ENCODE results near the gene KIF5C. TPM values are rescaled to one million over a fixed set of nuclear protein-coding genes. Genes with fewer than 3 reads are reported as not detected.

The KIF5C gene
- total RNA-seq, 1 donor from 2014 or later, result 0.47 TPM

- Histone ChIP-seq H3K4me1 (no peaks in the 10 kb centered on the region), H3K36me3 (peaks cover 6% of the 10 kb centered on the region)
- intact Hi-C loops (cut with micrococcal nuclease), result no loop called here
Observed at GRCh38 chr2:148922062-148922461, 47.0 kb downstream of the KIF5C start.

DNA sequence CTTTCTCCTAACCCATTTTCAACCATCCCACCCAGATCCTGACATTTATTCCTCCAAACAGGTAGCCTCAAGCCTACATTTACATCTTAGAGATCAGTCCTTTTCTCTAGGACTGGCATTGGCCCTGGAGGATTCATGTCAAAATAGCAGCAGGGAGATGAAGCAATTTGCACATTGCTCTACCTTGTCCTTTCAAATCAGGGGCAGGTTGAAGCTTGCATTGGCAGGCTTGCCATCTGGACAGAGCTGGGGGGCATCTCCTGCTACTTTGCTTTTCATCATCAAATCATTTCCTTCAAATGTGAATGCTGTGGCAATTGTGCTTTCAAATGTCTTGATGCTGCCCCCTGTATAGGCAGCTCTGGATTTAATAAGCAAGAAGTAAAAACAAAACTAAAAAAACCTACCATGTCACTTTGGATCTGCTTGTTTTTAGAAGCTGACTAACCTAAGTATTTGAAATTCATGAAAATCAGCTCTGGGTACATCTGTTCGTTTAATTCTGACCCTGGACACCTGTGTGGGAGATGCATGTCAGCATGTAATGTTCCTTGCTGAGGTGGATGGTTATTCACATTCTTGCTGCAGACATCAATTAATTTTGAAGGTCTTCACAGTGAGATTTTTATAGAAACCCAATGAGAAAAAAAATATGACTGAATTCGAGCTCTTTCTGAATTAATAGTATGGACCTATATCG lies 47.9 kb downstream of the KIF5C start:
- Histone ChIP-seq H3K9me3 (replicated peaks) (peaks cover 18% of the 10 kb centered on the region), H3K4me1 (no peaks in the 10 kb centered on the region), H3K27me3 (ENCODE audit: low read depth) (peaks cover 6% of the 10 kb centered on the region), H3K4me3 (no peak overlapping the region), H3K27ac (replicated peaks) (no peak overlapping the region), H3K36me3 (peaks cover 6% of the 10 kb centered on the region)
- intact Hi-C loops (cut with micrococcal nuclease), result no loop called here
- no peak for DNase-seq
- TF ChIP-seq, protein P1, sequence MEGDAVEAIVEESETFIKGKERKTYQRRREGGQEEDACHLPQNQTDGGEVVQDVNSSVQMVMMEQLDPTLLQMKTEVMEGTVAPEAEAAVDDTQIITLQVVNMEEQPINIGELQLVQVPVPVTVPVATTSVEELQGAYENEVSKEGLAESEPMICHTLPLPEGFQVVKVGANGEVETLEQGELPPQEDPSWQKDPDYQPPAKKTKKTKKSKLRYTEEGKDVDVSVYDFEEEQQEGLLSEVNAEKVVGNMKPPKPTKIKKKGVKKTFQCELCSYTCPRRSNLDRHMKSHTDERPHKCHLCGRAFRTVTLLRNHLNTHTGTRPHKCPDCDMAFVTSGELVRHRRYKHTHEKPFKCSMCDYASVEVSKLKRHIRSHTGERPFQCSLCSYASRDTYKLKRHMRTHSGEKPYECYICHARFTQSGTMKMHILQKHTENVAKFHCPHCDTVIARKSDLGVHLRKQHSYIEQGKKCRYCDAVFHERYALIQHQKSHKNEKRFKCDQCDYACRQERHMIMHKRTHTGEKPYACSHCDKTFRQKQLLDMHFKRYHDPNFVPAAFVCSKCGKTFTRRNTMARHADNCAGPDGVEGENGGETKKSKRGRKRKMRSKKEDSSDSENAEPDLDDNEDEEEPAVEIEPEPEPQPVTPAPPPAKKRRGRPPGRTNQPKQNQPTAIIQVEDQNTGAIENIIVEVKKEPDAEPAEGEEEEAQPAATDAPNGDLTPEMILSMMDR (IDR thresholded peaks at IDR 0.05; ENCODE audit: borderline replicate concordance), result no peak

More at GRCh38 chr2:148922062-148922461, 47.0 kb downstream of the KIF5C start:
- TF ChIP-seq, protein P1 (IDR thresholded peaks at IDR 0.05; ENCODE audit: borderline replicate concordance), result no peak
- Histone ChIP-seq H3K9me3 (replicated peaks) (peaks cover 18% of the 10 kb centered on the region), H3K27ac (replicated peaks) (no peak overlapping the region), H3K4me3 (no peak overlapping the region), H3K27me3 (ENCODE audit: low read depth) (peaks cover 6% of the 10 kb centered on the region)
- no peak for DNase-seq

- intact Hi-C loops (cut with micrococcal nuclease), result no loop called here
- no peak overlapping the region for H3K4me3 ChIP-seq
- no peaks in the 10 kb centered on the region for H3K36me3 ChIP-seq
- TF ChIP-seq, protein P1 (IDR thresholded peaks at IDR 0.05; ENCODE audit: borderline replicate concordance), result no peak
- H3K9me3 ChIP-seq (replicated peaks), result peaks cover under 1% of the 10 kb centered on the region
- H3K27ac ChIP-seq (replicated peaks), result no peak overlapping the region
- DNase-seq, result no peak
- H3K27me3 ChIP-seq (ENCODE audit: low read depth), result no peaks in the 10 kb centered on the region
- no peaks in the 10 kb centered on the region for H3K4me1 ChIP-seq
Observed at GRCh38 chr2:148924514-148925178, 49.6 kb downstream of the KIF5C start.

DNA sequence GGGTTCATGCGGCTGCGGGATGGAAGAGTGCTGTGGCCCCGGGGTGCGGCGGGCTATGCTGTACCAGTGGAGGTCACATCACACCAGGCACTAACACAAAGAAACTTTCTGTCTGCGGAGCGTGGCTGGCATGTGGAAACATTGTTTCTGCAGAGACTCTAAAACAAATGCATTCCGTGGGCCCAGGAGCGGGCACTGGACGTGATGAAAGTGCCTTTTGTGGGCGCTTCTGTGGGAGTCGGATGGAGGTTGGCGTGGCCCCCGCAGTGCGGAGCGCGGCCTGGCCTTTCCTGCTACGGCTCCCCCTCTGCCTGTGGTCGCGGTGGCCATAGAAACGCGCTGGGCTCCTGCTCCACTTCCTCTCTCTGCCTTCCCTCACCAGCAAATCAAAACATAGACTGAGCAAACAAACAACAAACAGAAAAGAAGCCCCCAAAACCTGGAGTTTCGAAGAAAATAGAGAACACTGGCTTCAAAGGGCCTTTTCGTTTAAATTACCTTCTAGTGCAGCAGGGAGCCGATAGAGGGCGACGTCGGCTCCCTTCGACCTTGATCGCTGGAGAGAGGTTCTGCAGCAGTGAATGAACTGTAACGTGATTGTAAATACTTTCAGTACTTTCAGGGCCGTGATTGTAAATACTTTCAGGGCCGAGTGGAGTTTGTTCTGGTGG lies 51.4 kb downstream of the KIF5C start:
- intact Hi-C loops (cut with micrococcal nuclease), result no loop called here
- H3K27me3 ChIP-seq (ENCODE audit: low read depth), result no peaks in the 10 kb centered on the region
- H3K4me1 ChIP-seq, result no peaks in the 10 kb centered on the region
- H3K4me3 ChIP-seq, result no peak overlapping the region
- H3K36me3 ChIP-seq, result no peaks in the 10 kb centered on the region
- H3K27ac ChIP-seq (replicated peaks), result no peak overlapping the region
- TF ChIP-seq, protein P1 (IDR thresholded peaks at IDR 0.05; ENCODE audit: borderline replicate concordance), result peak; percentile 69
- H3K9me3 ChIP-seq (replicated peaks), result no peaks in the 10 kb centered on the region
- DNase-seq, result no peak

GRCh38 chr2:148926981-148927401 lies 52.0 kb downstream of the KIF5C start:
- TF ChIP-seq, protein P1 (IDR thresholded peaks at IDR 0.05; ENCODE audit: borderline replicate concordance), result no peak
- no peaks in the 10 kb centered on the region for H3K4me1 ChIP-seq
- intact Hi-C loops (cut with micrococcal nuclease), result no loop called here
- H3K27ac ChIP-seq (replicated peaks), result no peak overlapping the region
- H3K9me3 ChIP-seq (replicated peaks), result no peaks in the 10 kb centered on the region
- peak; percentile 20 for DNase-seq
- H3K36me3 ChIP-seq, result no peaks in the 10 kb centered on the region
- H3K4me3 ChIP-seq, result no peak overlapping the region
- peaks cover 3% of the 10 kb centered on the region for H3K27me3 ChIP-seq (ENCODE audit: low read depth)

All from left ventricle myocardium inferior (tissue), 1 donor.